ENCODE measurements around the gene ZNF41. TPM values are rescaled to one million over a fixed set of nuclear protein-coding genes. Genes with fewer than 3 reads are reported as not detected.

ZNF41 gene
- total and polyA plus RNA-seq, 10 donors = 2.4 to 17.0 (median 12.5) TPM

DNA sequence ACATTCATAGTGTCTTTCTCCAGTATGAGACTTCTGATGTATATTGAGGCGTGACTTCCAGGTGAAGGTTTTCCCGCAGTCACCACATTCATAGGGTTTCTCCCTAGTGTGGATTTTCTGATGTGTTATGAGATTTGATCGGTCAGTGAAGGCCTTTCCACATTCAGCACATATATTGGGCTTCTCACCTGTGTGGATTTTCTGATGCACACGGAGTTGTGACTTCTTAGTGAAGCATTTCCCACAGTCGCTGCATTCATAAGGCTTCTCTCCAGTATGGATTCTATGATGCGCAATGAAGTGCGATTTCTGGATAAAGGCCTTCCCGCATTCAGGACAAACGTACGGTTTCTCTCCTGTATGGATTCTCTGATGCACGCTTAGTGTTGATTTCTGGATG, 35.4 kb downstream of the ZNF41 start:
- WGBS, 5 donors = 89 to 99% (median 96%) methylated on average over 11 of the region's 11 CpGs
- no peak overlapping the region for H3K4me3 ChIP-seq
- no peaks in the 10 kb centered on the region for H3K27me3 ChIP-seq (replicated peaks in 1 of 7)
- H3K9me3 ChIP-seq = peaks cover 2 to 84% (median 56%) of the 10 kb centered on the region in 8 donors
- no peak for TF ChIP-seq POLR2A (IDR thresholded peaks at IDR 0.05)
- no peak for TF ChIP-seq POLR2AphosphoS5 (IDR thresholded peaks at IDR 0.05)
- TF ChIP-seq, protein P1, sequence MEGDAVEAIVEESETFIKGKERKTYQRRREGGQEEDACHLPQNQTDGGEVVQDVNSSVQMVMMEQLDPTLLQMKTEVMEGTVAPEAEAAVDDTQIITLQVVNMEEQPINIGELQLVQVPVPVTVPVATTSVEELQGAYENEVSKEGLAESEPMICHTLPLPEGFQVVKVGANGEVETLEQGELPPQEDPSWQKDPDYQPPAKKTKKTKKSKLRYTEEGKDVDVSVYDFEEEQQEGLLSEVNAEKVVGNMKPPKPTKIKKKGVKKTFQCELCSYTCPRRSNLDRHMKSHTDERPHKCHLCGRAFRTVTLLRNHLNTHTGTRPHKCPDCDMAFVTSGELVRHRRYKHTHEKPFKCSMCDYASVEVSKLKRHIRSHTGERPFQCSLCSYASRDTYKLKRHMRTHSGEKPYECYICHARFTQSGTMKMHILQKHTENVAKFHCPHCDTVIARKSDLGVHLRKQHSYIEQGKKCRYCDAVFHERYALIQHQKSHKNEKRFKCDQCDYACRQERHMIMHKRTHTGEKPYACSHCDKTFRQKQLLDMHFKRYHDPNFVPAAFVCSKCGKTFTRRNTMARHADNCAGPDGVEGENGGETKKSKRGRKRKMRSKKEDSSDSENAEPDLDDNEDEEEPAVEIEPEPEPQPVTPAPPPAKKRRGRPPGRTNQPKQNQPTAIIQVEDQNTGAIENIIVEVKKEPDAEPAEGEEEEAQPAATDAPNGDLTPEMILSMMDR (IDR thresholded peaks at IDR 0.05 in 8 of 11, conservative IDR thresholded peaks at IDR 0.05 in 3 of 11) = no peak
- no peaks in the 10 kb centered on the region for H3K4me1 ChIP-seq
- peaks cover 0 to 53% (median 30%) of the 10 kb centered on the region in 6 donors for H3K36me3 ChIP-seq
- no peak for DNase-seq
- intact Hi-C loops (cut with DNase I; ENCODE audit: low total_unique reads) = no loop called here
- H3K27ac ChIP-seq = no peak overlapping the region

DNA sequence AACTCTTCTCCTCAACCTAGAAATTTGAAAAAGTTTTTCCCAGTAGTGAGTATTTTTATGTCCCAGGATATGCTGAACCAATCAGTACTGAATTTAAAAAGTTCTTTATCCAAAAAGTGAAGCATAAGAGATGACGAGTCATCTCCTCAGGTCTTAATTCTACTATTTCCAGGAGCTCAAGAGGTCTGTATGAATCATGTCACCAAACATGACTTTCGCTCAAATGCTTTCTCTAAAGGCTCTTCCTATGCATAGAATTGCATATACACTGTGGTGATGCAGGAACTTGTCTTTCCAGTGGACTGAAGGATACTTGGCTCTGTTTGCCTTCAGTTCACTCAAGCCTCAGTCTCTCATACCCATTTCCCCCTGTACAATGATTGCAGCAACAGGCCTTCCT, 36.1 kb downstream of the ZNF41 start:
- Histone ChIP-seq H3K4me3 (no peak overlapping the region), H3K27ac (no peak overlapping the region), H3K9me3 (peaks cover 2 to 88% (median 56%) of the 10 kb centered on the region in 8 donors), H3K27me3 (replicated peaks in 1 of 7) (no peaks in the 10 kb centered on the region), H3K36me3 (peaks cover 0 to 47% (median 24%) of the 10 kb centered on the region in 6 donors), H3K4me1 (no peaks in the 10 kb centered on the region)
- TF ChIP-seq, protein P1 (IDR thresholded peaks at IDR 0.05 in 8 of 11, conservative IDR thresholded peaks at IDR 0.05 in 3 of 11) = no peak
- TF ChIP-seq POLR2AphosphoS5 (IDR thresholded peaks at IDR 0.05) (no peak), POLR2A (IDR thresholded peaks at IDR 0.05) (no peak)
- WGBS, 5 donors = 80 to 100% (median 97%) methylated on average over 2 of the region's 2 CpGs
- intact Hi-C loops (cut with DNase I; ENCODE audit: low total_unique reads) = no loop called here
- no peak for DNase-seq

DNA sequence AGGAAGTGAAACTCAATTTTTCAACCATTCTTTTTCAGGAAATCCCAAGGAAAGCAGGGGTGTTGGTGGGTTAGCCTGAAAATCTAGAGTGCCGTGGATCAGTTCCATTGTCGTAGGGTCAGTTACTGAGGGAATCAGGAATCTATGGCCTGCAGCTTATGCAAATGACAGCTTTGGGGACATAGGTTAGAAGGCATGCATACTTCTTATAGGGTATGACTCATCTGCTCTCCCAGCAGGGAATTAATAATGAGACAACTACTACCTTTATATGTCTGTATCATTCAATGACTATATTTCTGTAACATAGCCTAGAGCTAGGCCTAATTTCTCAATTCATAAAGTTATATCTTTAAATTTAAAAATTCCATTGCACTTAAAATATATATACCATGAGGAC, 36.6 kb downstream of the ZNF41 start:
- TF ChIP-seq POLR2AphosphoS5 (IDR thresholded peaks at IDR 0.05) = no peak
- TF ChIP-seq, protein P1 (IDR thresholded peaks at IDR 0.05 in 8 of 11, conservative IDR thresholded peaks at IDR 0.05 in 3 of 11) = no peak
- no peak for TF ChIP-seq POLR2A (IDR thresholded peaks at IDR 0.05)
- WGBS, 5 donors = 85 to 100% (median 86%) methylated on average over 2 of the region's 2 CpGs

DNA sequence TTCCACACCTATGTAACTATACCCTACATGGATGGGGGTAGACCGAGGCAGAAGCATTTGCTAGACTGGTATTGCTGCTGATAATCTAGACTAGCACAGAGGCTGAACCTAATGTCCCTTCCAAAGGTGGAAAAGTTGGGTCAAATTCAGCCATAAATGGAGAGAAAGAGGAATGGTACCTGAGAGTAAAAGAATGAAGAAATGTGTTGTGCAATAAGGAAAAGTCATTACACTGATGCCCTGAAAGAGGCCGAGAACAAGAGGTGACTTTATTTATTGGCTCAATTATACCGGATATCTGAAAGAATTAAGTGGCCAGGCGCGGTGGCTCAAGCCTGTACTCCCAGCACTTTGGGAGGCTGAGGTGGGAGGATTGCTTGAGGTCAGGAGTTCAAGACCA, 52.1 kb downstream of the ZNF41 start:
- H3K4me1 ChIP-seq = no peaks in the 10 kb centered on the region
- H3K27me3 ChIP-seq (replicated peaks in 1 of 7) = no peaks in the 10 kb centered on the region
- intact Hi-C loops (cut with DNase I; ENCODE audit: low total_unique reads) = no loop called here

More for the DNA sequence above, 36.6 kb downstream of the ZNF41 start:
- intact Hi-C loops (cut with DNase I; ENCODE audit: low total_unique reads) = no loop called here
- no peak overlapping the region for H3K27ac ChIP-seq
- H3K27me3 ChIP-seq (replicated peaks in 1 of 7) = no peaks in the 10 kb centered on the region
- H3K4me3 ChIP-seq = no peak overlapping the region
- peaks cover 2 to 88% (median 55%) of the 10 kb centered on the region in 8 donors for H3K9me3 ChIP-seq
- no peak for DNase-seq
- peaks cover 0 to 41% (median 20%) of the 10 kb centered on the region in 6 donors for H3K36me3 ChIP-seq
- no peaks in the 10 kb centered on the region for H3K4me1 ChIP-seq

More for the DNA sequence above, 52.1 kb downstream of the ZNF41 start:
- H3K27ac ChIP-seq = no peak overlapping the region
- no peaks in the 10 kb centered on the region for H3K36me3 ChIP-seq
- 86 to 93% (median 89%) methylated on average over 5 of the region's 5 CpGs for WGBS, 5 donors
- peaks cover 0 to 5% (median 0%) of the 10 kb centered on the region in 8 donors for H3K9me3 ChIP-seq
- no peak overlapping the region for H3K4me3 ChIP-seq
- TF ChIP-seq, protein P1 (IDR thresholded peaks at IDR 0.05 in 8 of 11, conservative IDR thresholded peaks at IDR 0.05 in 3 of 11) = no peak
- TF ChIP-seq POLR2A (IDR thresholded peaks at IDR 0.05) (no peak), POLR2AphosphoS5 (IDR thresholded peaks at IDR 0.05) (no peak)
- DNase-seq = no peak

Data from spleen (tissue), 11 donors.